ENCODE measurements around the gene CCNJL. TPM values are rescaled to one million over a fixed set of nuclear protein-coding genes. Genes with fewer than 3 reads are reported as not detected.

Gene CCNJL
- total and polyA plus RNA-seq, 4 donors = 0.07 to 0.84 (median 0.63) TPM

DNA sequence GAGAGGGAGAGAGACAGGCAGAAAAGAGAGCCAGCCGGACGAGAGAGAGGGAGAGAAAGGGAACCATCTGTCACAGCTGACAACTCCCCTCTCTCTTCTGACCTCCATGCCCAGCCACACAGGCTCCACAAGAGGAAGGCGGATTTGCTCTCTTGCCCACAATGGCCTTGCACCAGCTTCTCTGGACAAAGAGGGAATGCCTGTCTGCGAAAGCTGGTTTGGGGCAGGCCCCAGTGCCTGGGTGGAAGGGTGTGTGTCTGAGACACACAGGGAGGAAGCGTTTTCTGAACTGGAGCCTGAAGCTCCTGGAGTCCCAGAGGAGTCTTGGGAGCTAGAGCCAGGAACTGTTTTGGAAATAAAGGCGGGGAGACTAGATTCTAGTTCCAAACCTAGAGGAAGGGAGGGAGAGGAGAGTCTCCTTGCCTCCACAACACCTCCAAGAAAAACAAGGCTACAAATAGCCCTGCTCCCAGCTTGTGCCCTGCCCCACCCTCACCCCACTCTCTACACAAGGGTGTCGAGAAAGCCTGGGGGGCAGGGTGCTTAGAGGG lies 45.6 kb upstream of the CCNJL start:
- Histone ChIP-seq H3K9ac (ENCODE audit: low read depth in 1 of 2, low read length in 2 of 2) (no peak overlapping the region), H3K27ac (ENCODE audit: low read depth in 1 of 2, low read length in 2 of 2) (no peak overlapping the region), H3K36me3 (ENCODE audit: control insufficient read depth in 4 of 4, insufficient read depth in 3 of 4, low read depth in 1 of 4, low read length in 3 of 4) (no peaks in the 10 kb centered on the region), H3K27me3 (ENCODE audit: control insufficient read depth in 4 of 4, insufficient read depth in 4 of 4, low read length in 3 of 4) (peaks cover 0 to 4% (median 0%) of the 10 kb centered on the region in 4 donors), H3K4me1 (ENCODE audit: control insufficient read depth in 4 of 4, insufficient read depth in 4 of 4, low read length in 3 of 4) (no peaks in the 10 kb centered on the region), H3K9me3 (ENCODE audit: control insufficient read depth in 4 of 4, low read length in 3 of 4) (no peaks in the 10 kb centered on the region), H3K4me3 (ENCODE audit: low read depth in 1 of 3, low read length in 3 of 3) (no peak overlapping the region)
- DNase-seq (ENCODE audit: low spot score) = no peak
- TF ChIP-seq JUND (IDR thresholded peaks at IDR 0.05) (no peak), YY1 (IDR thresholded peaks at IDR 0.05) (no peak), RAD21 (IDR thresholded peaks at IDR 0.05) (no peak), TAF1 (conservative IDR thresholded peaks at IDR 0.05) (no peak), RXRA (IDR thresholded peaks at IDR 0.05) (no peak), FOXA2 (IDR thresholded peaks at IDR 0.05) (no peak), GABPA (IDR thresholded peaks at IDR 0.05 in 1 of 2, conservative IDR thresholded peaks at IDR 0.05 in 1 of 2) (no peak), HNF4G (IDR thresholded peaks at IDR 0.05) (no peak), FOXA1 (IDR thresholded peaks at IDR 0.05) (no peak), HNF4A (conservative IDR thresholded peaks at IDR 0.05) (no peak)
- TF ChIP-seq, protein P1, sequence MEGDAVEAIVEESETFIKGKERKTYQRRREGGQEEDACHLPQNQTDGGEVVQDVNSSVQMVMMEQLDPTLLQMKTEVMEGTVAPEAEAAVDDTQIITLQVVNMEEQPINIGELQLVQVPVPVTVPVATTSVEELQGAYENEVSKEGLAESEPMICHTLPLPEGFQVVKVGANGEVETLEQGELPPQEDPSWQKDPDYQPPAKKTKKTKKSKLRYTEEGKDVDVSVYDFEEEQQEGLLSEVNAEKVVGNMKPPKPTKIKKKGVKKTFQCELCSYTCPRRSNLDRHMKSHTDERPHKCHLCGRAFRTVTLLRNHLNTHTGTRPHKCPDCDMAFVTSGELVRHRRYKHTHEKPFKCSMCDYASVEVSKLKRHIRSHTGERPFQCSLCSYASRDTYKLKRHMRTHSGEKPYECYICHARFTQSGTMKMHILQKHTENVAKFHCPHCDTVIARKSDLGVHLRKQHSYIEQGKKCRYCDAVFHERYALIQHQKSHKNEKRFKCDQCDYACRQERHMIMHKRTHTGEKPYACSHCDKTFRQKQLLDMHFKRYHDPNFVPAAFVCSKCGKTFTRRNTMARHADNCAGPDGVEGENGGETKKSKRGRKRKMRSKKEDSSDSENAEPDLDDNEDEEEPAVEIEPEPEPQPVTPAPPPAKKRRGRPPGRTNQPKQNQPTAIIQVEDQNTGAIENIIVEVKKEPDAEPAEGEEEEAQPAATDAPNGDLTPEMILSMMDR (IDR thresholded peaks at IDR 0.05; ENCODE audit: low read depth, low read length, missing input control) = no peak
- TF ChIP-seq, protein P2, sequence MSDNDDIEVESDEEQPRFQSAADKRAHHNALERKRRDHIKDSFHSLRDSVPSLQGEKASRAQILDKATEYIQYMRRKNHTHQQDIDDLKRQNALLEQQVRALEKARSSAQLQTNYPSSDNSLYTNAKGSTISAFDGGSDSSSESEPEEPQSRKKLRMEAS (IDR thresholded peaks at IDR 0.05) = no peak
- TF ChIP-seq, protein P3, sequence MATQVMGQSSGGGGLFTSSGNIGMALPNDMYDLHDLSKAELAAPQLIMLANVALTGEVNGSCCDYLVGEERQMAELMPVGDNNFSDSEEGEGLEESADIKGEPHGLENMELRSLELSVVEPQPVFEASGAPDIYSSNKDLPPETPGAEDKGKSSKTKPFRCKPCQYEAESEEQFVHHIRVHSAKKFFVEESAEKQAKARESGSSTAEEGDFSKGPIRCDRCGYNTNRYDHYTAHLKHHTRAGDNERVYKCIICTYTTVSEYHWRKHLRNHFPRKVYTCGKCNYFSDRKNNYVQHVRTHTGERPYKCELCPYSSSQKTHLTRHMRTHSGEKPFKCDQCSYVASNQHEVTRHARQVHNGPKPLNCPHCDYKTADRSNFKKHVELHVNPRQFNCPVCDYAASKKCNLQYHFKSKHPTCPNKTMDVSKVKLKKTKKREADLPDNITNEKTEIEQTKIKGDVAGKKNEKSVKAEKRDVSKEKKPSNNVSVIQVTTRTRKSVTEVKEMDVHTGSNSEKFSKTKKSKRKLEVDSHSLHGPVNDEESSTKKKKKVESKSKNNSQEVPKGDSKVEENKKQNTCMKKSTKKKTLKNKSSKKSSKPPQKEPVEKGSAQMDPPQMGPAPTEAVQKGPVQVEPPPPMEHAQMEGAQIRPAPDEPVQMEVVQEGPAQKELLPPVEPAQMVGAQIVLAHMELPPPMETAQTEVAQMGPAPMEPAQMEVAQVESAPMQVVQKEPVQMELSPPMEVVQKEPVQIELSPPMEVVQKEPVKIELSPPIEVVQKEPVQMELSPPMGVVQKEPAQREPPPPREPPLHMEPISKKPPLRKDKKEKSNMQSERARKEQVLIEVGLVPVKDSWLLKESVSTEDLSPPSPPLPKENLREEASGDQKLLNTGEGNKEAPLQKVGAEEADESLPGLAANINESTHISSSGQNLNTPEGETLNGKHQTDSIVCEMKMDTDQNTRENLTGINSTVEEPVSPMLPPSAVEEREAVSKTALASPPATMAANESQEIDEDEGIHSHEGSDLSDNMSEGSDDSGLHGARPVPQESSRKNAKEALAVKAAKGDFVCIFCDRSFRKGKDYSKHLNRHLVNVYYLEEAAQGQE (IDR thresholded peaks at IDR 0.05) = no peak
- TF ChIP-seq, protein P4, sequence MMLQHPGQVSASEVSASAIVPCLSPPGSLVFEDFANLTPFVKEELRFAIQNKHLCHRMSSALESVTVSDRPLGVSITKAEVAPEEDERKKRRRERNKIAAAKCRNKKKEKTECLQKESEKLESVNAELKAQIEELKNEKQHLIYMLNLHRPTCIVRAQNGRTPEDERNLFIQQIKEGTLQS (IDR thresholded peaks at IDR 0.05) = no peak
- WGBS = 72% methylated on average over 7 of the region's 7 CpGs

DNA sequence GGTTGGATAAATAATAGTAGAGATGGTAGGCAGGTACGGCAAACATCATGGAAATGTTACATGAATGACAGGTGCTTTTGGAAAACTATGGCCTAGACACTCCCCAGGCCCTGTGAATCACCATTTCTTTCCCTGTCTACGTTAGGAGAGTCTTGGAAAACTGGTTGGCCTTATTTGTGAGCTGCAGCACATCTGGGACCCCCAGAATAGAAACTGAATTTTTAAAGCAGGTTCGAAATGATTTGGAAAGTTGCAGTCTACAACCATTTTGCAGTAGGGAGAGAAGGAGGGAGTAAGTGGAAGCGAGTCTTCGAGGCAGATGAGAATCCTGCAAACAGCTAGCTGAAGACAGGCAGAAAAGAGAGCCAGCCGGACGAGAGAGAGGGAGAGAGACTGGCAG lies 45.0 kb upstream of the CCNJL start:
- WGBS = 70% methylated on average over 7 of the region's 7 CpGs

More for the DNA sequence above, 45.0 kb upstream of the CCNJL start:
- DNase-seq (ENCODE audit: low spot score) = no peak
- Histone ChIP-seq H3K27ac (ENCODE audit: low read depth in 1 of 2, low read length in 2 of 2) (no peak overlapping the region), H3K27me3 (ENCODE audit: control insufficient read depth in 4 of 4, insufficient read depth in 4 of 4, low read length in 3 of 4) (peaks cover 0 to 4% (median 0%) of the 10 kb centered on the region in 4 donors), H3K36me3 (ENCODE audit: control insufficient read depth in 4 of 4, insufficient read depth in 3 of 4, low read depth in 1 of 4, low read length in 3 of 4) (no peaks in the 10 kb centered on the region), H3K4me1 (ENCODE audit: control insufficient read depth in 4 of 4, insufficient read depth in 4 of 4, low read length in 3 of 4) (no peaks in the 10 kb centered on the region), H3K9me3 (ENCODE audit: control insufficient read depth in 4 of 4, low read length in 3 of 4) (no peaks in the 10 kb centered on the region), H3K9ac (ENCODE audit: low read depth in 1 of 2, low read length in 2 of 2) (no peak overlapping the region), H3K4me3 (ENCODE audit: low read depth in 1 of 3, low read length in 3 of 3) (no peak overlapping the region)
- TF ChIP-seq JUND (IDR thresholded peaks at IDR 0.05) (no peak), HNF4A (conservative IDR thresholded peaks at IDR 0.05) (no peak), FOXA1 (IDR thresholded peaks at IDR 0.05) (no peak), HNF4G (IDR thresholded peaks at IDR 0.05) (no peak), TAF1 (conservative IDR thresholded peaks at IDR 0.05) (no peak), FOXA2 (IDR thresholded peaks at IDR 0.05) (no peak), YY1 (IDR thresholded peaks at IDR 0.05) (no peak)
- TF ChIP-seq, protein P5, sequence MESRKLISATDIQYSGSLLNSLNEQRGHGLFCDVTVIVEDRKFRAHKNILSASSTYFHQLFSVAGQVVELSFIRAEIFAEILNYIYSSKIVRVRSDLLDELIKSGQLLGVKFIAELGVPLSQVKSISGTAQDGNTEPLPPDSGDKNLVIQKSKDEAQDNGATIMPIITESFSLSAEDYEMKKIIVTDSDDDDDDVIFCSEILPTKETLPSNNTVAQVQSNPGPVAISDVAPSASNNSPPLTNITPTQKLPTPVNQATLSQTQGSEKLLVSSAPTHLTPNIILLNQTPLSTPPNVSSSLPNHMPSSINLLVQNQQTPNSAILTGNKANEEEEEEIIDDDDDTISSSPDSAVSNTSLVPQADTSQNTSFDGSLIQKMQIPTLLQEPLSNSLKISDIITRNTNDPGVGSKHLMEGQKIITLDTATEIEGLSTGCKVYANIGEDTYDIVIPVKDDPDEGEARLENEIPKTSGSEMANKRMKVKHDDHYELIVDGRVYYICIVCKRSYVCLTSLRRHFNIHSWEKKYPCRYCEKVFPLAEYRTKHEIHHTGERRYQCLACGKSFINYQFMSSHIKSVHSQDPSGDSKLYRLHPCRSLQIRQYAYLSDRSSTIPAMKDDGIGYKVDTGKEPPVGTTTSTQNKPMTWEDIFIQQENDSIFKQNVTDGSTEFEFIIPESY (IDR thresholded peaks at IDR 0.05) = no peak

All from liver (tissue), 9 donors.